Activated CD8-positive, alpha-beta memory T cell treated with anti-CD3 and anti-CD28 coated beads, Interleukin-2, amount 50 U/mL, for 4 hours (primary cell): ENCODE measurements around the gene HSPA2.

Experiments
- DNase-seq: peaks from one replicate; pipeline ENCODE4 v3.0.0-alpha.2; 2020

HSPA2 gene

DNA sequence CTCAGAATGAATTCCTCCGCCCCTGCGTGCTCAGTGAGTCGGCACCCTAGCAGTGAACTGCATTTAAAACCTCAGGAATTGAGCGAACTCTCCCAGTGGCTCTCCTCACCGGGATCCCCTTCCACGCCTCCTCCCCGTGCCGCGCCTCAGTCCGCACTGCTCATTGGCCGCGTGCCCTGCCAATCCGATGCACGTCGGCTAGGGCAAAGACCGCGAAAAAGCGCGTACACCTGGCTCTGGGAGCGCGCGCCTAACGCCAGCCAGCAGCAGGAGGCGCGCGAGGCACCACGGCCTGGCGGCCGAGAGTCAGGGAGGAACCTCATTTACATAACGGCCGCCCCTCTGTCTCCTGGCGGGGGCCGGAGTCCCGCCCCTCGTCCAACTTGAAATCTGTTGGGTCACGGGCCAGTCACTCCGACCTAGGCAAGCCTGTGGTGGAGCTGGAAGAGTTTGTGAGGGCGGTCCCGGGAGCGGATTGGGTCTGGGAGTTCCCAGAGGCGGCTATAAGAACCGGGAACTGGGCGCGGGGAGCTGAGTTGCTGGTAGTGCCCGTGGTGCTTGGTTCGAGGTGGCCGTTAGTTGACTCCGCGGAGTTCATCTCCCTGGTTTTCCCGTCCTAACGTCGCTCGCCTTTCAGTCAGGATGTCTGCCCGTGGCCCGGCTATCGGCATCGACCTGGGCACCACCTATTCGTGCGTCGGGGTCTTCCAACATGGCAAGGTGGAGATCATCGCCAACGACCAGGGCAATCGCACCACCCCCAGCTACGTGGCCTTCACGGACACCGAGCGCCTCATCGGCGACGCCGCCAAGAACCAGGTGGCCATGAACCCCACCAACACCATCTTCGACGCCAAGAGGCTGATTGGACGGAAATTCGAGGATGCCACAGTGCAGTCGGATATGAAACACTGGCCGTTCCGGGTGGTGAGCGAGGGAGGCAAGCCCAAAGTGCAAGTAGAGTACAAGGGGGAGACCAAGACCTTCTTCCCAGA lies at the start of gene HSPA2:
HSPA2 (plus strand) TSS at position 534 of the 995 bp plus-strand sequence; CDS start at position 643, 109 bp downstream.
- peak; percentile 92 for DNase-seq

DNA sequence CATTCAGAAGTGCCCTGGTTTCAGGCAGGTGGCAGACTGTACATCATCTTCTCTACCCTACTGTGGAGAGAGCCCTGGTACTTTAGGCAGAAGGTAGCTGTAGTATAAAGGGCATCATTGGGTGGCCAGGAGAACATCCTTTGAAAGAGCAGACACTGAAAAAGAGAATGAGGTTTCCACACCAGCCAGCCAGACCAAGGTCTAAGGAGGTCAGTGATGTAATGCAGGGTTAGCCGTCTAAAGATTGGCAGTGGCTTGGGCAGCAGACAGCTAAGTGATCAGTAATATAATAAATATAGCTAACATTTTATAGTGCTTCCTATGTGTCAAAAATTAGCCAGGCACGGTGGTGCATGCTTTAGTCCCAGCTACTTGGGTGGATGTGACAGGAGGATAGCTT lies 48.9 kb upstream of the HSPA2 start:
- DNase-seq = no peak

DNA sequence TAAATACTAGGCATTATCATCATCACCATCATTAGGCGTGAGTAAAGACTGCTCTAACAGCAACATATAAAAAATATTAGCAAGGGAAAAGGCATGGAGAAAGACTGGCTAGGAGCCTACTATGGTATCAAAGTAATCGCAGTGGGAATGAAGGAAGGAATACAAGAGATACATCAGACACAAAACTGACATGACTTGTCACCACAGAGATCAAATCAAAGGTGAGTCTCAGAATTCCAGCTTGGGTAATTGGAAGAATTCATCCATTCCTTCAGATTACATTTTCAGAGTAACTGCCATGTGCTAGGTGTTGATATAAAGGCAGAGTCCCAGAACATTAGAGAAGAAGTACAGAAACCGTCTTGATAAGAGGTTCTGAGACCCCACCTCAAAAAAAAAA lies 47.1 kb upstream of the HSPA2 start:
- no peak for DNase-seq

DNA sequence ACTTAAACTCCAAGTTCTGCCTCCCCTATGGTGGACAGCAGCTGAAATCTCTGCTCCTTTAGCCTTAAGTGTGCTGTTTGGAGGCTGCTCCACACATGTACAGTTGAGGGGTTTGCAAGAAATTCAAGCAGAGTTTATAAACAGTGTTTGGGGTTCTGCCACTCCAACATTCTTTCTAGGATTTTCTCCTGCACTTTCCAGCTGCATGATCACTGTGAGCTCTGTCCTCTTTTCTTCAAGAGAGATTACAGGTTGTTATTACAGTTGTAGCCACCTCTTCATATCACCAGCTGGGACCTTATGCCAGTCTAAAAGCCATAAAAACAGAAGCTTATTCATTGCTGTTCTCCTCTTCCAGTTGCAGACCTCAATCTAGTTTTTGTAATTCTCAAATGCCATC lies 45.3 kb upstream of the HSPA2 start:
- DNase-seq = no peak

DNA sequence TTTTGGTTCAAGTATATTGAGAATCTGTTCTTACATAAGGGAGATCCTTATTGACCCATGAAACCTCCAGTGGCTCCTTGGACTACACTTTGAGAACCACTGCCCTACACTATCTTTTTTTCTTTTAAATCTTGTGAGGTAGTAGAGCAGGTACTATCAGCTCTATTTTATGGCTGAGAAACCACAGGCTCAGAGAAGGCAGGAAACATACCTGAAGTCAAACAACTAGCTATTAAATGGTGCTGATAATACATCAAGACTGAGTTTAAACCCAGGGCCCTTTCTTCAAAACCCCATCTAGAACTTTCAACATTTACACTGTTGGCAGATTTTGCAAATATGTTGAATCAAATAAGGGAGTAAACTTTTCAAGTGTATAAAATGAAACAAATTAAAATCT lies 43.8 kb upstream of the HSPA2 start:
- no peak for DNase-seq

DNA sequence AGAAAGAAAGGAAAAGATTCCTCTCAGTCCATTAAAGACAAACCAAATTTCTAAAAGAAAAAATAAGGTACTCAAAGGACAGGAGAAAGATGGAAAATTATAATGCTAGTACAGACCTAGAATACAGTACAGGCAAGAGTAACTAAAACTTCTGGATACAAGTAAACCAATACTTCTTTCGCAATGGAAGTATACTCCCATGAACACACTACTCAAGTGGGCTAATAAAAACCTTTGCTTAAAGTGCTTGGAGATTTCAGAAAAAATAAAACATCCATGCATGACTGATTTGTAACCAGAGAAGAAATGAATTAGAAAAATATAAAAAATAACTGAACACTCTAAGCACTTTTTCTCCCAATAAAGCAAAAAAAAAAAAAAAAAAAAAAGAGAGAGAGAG lies 40.5 kb upstream of the HSPA2 start:
- no peak for DNase-seq

DNA sequence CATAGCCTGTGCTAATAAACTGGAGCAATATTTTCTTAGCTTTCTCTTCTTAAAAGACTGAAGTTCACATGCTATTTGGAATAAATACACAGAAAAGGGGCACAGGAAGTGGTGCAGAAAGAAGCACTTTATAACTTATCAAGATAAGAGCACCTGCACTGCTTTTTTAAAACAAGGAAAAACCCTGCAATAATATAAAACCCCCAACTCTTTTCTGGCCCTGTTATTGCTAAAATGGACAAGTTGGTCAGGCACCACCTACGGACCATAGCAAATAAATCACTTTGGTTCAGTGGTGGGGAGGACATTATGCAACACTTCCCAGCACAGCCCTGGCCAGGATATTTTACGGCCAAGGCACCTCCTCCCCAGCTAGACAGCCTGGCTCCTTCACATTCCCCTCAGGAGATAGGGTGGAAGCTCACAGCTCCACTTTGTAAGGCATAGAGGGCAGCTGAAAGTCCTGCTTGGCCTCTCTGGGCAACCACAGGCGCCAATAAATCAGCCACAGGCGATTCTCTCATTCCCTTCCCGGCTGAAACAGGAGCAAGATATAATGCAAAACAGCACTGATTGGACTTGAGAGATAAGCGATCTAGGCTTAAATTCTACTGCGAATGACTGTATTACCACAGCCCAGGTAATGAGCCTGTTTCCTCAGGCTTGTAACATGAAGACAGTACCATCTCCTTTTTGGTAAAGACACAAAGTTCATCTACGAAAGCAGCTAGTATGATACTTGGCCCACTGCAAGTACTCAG lies 39.0 kb upstream of the HSPA2 start:
- DNase-seq = no peak

DNA sequence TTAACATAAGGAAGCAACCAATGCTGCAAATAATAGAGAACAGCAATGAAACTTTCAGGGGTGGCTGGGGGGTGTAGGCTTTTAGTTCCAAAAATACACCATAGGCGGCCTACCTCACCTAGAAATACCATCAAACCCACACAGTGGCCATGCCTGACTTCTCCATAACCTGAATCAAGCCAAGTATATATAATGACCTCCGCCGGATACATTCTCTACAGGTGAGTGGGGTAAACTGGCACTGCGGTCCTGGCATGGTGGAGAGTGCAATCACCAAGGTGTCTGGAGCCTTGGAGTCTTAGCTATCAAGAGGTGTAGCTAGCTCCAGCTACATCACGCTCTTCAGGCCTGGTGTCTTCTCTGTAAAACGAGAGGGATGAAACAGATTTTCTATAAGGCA lies 38.1 kb upstream of the HSPA2 start:
- DNase-seq = no peak

DNA sequence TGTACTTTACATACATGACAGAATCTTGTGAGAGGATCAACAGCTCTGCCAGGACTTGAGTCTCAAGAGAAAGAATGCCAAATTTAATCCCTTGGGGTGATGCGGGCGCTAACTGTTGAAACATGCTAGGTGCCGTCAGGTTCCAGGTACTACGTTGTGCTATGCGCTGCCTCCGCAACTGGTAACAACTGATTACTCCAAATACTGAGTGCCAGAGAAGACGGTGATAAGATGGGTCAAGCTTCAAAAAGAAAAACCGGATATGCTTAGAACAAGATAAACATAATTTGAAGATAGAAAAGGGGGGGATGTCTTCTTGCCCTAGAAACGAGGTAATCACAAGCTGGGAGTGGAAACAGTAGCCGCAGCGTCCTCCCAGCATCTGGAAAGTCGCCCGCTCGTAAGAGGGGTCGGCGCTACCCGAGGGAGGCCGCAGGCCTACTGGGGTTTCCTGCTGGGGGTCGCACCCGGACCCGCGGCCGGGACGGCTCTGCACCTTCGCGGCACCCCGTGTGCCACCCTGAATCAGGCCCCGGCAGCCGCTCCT lies 37.6 kb upstream of the HSPA2 start:
- peak; percentile 25 for DNase-seq

DNA sequence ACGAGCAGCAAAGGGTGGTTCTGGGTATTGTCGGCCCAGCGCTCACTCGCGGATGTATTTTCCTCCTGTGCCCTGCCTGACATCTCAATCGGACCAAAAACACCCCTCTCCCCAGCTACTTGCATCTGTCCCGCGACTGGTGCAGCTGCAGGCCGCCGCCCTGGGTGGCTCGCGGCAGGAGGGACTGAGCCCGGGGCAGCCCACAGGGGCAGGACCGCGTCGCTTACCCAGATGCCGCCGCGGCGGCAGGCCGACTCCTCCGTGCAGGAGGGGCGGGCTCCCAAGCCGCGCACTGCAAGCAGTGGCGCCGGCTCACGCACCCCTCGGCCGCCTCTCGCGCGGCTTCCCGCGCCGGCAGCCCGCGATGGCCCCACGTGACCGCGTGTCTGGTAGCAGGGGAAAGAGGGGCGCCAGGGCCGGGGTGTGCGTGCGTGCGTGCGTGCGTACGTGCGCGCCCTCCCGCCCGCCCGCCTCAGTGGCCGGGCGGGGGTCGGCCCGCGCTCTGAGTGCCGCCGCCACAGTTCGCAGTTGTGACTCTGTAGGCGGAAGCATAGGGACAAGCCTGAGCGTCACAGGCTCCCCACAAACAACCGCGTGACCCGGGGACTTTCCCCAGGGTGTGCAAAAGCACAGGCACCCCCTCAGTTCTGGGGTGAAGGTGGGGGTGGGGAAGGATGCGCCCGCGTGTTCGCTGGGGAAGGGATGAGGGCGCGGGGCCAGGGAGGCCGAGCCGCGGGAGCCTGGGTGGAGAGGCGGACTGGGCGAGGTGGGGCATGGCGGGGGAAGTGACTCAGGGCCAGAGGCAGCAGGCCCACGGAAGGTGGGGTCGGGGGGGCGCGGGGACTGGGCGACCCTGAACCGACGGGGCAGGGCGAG lies 36.9 kb upstream of the HSPA2 start, which contains the start of gene ZBTB25:
ZBTB25 (minus strand) TSS at position 405 of the 876 bp plus-strand sequence. CDS start 13,305 bp downstream, outside the sequence.
- peak; percentile 95 for DNase-seq

DNA sequence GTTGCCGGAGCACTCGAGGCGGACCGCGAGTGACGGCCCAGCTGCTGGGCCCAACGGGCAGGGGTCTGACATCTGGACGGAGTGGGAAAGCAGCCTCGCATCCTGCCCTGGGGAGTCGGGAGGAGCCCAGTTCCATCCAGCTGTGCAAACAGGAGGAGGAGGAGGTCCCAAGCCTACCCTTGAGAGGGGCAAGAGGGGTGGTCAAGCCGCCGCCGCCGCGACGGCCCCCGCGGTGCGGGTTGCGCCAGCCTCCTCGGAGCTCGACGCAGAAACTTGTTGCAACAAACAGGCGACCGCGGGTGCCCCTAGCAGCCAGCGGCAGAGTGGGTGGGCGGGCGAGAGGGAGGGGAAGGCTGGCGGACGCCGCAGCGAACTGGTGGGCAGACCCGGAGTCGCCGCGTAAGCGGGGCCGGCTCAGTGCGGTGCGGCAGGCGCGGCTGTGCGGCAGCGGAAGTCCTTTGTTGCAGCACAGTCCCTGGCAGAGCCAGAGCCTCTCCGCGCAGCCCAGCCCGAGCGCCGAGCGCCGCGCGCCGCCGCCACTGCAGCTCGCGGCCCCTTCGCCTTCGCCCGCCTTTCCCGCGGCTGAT lies 36.1 kb upstream of the HSPA2 start, which contains the start of gene ZBTB1:
ZBTB1 (plus strand) TSS at position 461 of the 587 bp plus-strand sequence. CDS start 16,735 bp downstream, outside the sequence.
- DNase-seq = peak; percentile 87

DNA sequence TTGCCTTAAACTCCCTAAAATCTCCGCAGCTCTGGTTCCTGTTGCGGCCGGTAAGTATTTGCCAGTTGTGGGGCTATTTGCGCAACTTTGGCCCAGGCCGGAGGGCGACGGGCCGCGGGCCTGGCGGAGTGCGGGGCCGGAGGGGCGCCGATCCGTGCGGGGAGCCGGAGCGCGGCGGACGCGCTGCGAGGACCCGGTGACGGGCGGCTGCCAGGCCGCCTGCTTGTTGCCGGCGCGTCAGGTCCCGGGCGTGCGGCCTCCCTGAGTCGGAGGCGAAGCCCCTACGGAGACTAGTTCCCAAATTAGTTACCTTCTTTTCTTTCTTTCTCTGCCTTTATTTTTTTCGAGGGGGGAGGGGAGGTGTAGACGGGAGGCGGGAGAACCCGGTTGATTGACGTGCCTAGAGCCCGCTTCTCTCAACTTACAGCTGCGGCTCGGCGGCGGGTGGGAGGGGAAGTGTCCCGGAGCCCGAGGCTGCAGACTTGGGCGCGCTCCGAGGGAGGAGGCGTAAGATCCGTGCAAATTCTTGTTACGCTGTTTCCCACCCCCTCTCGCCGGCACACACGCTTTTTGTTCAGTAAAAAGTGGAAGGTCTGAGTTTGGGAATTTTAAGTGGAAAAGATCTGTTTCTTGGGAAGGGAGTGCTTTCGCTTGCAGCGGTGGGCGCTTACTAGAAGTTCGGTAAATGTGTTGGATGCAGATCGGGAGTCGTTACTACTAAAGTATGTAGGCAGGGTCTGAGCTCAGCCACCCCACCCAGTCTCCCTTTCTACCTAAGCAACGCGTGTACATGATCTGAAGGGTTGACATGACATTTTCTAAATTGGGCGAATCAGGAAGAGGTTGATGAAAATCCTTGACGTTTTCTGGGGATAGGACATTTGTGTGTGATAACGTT lies 35.4 kb upstream of the HSPA2 start:
- peak; percentile 82 for DNase-seq

DNA sequence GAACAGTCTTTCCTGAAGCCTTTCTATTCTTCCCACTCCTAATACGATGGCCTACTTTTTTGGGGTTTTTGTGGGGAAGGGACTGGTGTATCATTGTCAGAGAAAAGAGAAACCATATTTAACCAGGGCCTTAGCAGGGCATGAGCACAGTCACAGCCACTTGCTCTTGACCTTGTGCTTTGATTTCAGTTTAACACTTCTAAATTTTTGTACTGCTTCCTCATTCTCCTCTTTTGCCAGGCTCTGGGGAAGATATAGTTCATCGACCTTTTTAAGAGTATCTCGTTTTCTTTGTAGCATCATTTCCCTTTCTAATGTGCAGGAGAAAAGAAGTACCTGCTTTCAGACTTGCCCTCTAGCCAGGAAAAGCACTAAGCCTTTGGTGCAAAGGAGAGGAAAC lies 33.8 kb upstream of the HSPA2 start:
- DNase-seq = no peak

DNA sequence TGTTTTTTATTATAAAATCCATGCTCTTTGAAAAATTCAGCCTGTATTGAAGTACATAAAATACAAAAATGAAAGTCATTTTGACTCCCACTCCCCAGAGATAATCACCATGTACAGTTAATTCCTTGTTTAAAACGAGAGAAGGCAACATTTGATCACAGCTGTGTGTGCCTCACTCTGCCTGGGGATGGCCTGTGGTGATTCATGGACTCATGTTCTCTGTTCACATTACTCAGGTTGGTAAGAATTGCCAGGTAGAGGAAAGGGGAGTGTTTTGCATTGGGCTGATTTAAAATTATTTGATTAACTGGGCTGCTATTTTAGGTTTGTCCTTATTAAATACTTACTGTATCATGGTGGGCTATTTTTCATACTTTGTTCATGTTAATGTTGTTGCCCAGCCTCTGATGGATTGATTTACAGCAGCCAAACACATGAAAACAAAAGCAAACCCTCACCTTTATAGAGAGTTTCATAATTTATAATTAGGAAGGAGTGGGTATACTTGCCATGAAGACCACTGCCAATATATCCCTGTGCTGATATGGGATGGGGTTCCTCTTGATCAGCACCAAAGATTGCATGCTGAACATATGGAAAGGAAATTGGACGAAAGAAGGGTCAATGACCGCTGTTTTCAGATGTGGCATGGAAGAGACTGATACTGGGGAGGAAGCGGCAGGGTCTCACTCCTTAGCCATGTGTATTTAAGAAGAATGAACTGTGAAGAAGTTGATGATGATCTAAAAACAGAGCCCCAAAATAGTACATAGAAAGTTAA lies 33.0 kb upstream of the HSPA2 start:
- DNase-seq = peak; percentile 39

DNA sequence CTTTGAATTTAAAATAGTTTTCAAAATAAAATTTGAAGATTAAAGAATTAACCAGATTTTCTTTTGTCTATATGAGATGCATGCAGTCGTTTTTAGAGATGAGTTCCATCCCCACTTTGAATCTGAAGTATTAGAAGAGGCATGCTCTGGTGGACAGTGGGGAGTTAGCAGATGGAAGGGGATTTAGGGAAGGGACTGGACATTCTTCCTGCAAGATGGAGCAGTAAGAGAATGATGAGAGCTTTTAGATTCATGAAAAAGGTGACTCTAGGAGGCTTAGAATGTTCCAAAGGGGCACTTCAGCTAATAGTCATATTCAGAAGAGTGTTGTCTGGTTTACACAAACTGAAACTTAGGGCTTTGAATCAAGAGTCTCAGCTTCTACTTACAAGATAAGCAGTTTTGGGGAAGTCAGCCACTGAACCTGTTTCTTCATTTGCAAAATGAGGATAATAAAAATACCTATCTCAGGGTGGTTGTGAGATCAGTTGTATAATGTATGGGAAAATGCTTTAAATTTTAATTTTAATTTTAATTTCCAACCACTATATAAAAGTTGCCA lies 32.2 kb upstream of the HSPA2 start:
- DNase-seq = no peak

DNA sequence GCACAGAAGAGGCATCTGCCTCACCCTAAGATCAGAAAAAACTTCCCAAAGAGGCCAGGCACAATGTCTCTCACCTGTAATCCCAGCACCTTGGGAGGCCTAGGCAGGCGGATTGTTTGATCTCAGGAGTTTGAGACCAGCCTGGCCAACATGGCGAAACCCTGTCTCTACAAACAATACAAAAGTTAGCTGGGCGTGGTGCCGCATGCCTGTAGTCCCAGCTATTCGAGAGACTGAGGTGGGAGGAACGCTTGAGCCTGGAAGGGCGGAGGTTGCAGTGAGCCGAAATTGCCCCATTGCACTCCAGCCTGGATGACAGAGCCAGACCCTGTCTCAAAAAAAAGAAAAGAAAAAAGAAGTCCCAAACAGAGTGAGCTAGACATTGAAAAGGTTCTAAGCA lies 31.5 kb upstream of the HSPA2 start:
- DNase-seq = no peak

DNA sequence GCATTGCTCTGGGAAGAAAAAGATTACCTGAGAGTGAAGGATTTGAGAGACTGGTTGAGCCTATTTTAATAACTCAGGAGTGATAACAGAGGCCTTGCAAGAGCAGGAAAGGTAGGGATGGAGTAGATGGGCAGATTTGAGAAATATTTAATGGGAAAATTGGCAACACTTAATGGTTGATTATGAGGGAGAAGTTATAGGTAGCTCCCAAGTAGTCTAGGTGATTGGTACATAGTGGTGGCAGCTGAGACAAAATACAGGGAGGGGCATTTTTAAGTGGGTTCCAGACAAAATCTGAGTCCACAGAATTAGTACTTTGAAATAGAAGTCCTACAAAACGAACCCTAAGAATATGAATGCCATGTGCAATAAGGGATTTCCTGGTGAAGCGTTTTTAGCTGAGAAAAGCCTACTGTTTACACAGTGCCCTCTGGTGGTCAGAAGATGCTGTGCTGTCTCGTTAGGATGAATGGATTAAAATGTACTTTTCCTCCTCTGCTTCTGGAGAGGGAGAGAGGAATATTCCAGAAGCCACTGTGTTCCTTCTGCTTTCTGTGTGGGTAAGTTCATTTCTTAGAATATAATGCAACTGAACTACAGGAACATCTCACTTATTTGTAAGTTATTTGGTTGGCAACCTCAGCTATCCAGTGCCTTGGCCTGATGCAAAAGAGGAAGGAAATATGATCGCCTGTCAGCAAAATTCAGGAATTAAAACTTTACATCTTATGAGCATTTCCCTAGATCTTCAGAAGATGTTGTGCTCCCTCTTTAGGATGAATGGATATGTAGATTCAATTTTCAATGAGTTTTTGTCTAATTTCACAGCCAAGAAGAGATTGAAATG lies 29.5 kb upstream of the HSPA2 start:
- DNase-seq = peak; percentile 66

DNA sequence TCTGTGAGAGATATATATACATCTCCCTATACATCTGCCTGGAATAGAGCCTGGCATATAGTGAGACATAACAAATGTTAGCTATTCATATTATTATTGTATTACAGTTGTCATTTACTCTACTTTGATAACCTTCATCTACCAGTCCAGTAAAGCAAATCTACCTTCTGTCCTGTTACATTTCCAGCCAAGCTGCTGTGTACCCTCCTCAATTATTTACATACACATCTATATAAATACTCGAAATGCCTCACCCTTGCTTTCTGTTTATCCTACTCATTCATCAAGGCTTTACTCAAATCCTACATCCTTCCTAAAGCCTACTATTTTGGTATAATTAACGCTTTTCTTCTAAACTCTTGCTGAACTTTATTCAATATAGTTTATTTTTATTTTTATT lies 27.3 kb upstream of the HSPA2 start:
- DNase-seq = no peak

DNA sequence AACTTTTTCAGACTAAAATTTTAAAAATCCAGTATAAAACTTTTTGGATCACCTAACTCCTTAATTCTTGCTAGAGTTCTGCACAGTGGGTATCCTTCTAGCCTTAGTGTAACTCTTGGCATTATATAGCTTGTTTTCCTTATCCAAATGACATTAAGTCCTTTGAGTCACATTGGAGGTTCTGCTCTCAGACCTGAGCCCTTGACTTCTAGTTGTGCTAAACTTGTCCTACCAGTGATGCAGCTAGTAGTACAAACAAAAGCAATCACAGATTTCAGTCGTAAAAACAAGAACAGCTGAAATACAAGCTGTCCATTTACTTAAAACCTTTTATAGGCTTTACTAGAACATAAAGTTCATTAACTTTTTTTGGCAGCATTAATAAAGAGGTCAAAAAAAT lies 25.5 kb upstream of the HSPA2 start:
- no peak for DNase-seq
